Neural cell (in vitro differentiated cells): ENCODE data around the gene PEA15.

Experiments
- CTCF ChIP-seq: fragments of 450-650 bp; IDR thresholded peaks from 2 replicates; pipeline ENCODE4 v1.5.1; 2014; ENCODE audit warnings: antibody characterized with exemption, mild to moderate bottlenecking, moderate library complexity; ENCODE audit not compliant: poor library complexity, severe bottlenecking
- EZH2 ChIP-seq: fragments of 200-600, 300-800 bp; shearing (Covaris generic), sonication (generic); IDR thresholded peaks from 2 replicates; pipeline ENCODE4 v1.6.1; 2014; ENCODE audit warnings: antibody characterized with exemption, low read length, borderline replicate concordance, mild to moderate bottlenecking; ENCODE audit not compliant: insufficient read depth, poor library complexity, severe bottlenecking
- POLR2AphosphoS5 ChIP-seq: IDR thresholded peaks from 2 replicates; pipeline ENCODE4 v1.6.1; 2012

DNA sequence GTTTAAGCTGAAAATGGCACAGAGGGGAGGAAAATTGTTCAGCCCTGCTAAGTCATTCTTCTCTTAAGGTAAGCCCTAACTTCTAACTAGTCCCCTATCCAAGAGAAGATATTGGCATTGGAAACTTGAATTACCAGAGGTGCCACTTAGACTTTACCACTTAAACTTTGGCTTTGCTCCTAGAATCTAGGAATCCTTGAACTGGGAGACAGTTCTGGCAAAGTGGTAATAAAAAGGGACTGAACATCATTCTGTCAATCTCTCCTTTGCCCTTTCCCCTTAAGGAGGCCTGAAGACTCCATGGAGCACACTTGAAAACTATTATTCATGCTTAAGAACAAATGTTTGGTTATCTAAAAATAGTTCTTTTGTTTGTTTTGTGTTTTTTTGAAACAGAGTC lies 45.3 kb upstream of the PEA15 start:
- TF ChIP-seq CTCF (no peak), EZH2 (no peak), POLR2AphosphoS5 (no peak)
